SK-N-SH (cell line): ENCODE measurements around the gene ARHGEF26.

Source experiments
- CTCF ChIP-seq: fragments of 200-600 bp; sonication (generic); IDR thresholded peaks from 2 replicates; pipeline ENCODE4 v1.6.1; 2017; ENCODE audit warnings: antibody characterized with exemption, mild to moderate bottlenecking, moderate library complexity
- EP300 ChIP-seq, 2 experiments: IDR thresholded peaks; 2 replicates each; pipeline versions ENCODE4 v1.4.0 to v1.6.1; 2012; ENCODE audit warnings: borderline replicate concordance in 1 of 2, low read depth in 1 of 2, low read length in 1 of 2
- GABPA ChIP-seq: IDR thresholded peaks from 2 replicates; pipeline ENCODE4 v1.4.0; 2012; ENCODE audit warnings: low read depth, mild to moderate bottlenecking
- MAX ChIP-seq: IDR thresholded peaks from 2 replicates; pipeline ENCODE4 v1.4.0; 2012; ENCODE audit warnings: low read depth
- POLR2AphosphoS5 ChIP-seq: IDR thresholded peaks from 2 replicates; pipeline ENCODE4 v1.6.1; 2012; ENCODE audit warnings: low read depth, low read length
- RXRA ChIP-seq: IDR thresholded peaks from 2 replicates; pipeline ENCODE4 v1.4.0; 2012; ENCODE audit warnings: low read depth, mild to moderate bottlenecking, borderline replicate concordance
- SMC3 ChIP-seq: IDR thresholded peaks from 2 replicates; pipeline ENCODE4 v1.6.1; 2012; ENCODE audit warnings: low read depth, low read length, improper control_type of control experiment
- TAF1 ChIP-seq: IDR thresholded peaks from 2 replicates; pipeline ENCODE4 v1.6.1; 2012; ENCODE audit warnings: low read depth, mild to moderate bottlenecking, low read length, moderate library complexity, borderline replicate concordance
- TEAD4 ChIP-seq: IDR thresholded peaks from 2 replicates; pipeline ENCODE4 v1.4.0; 2012; ENCODE audit warnings: mild to moderate bottlenecking, borderline replicate concordance; ENCODE audit not compliant: insufficient read depth

GRCh38 chr3:154223519-154223918 lies 102.3 kb downstream of the ARHGEF26 start:
- no peak for TF ChIP-seq TEAD4
- no peak for TF ChIP-seq CTCF
- TF ChIP-seq RXRA: no peak
- TF ChIP-seq GABPA: no peak
- no peak for TF ChIP-seq TAF1
- no peak for TF ChIP-seq EP300 (IDR thresholded peaks at IDR 0.05; ENCODE audit: borderline replicate concordance in 1 of 2, low read depth in 1 of 2, low read length in 1 of 2)
- no peak for TF ChIP-seq SMC3
- no peak for TF ChIP-seq POLR2AphosphoS5
- no peak for TF ChIP-seq MAX
